Heart left ventricle (tissue), 16 donors: ENCODE measurements around the gene HLA-B. TPM values are rescaled to one million over a fixed set of nuclear protein-coding genes. Genes with fewer than 3 reads are reported as not detected.

Experiments used
- ATAC-seq, 4 donors: fragments of 200-7000 bp; cut with Tn5 transposase; one replicate each; pipeline ENCODE4 v1.9.1; 2020 to 2022; ENCODE audit warnings: moderate library complexity in 4 of 4, mild to moderate bottlenecking in 3 of 4, moderate number of reproducible peaks in 1 of 4
- DNase-seq, 5 donors: peaks; one replicate each; pipeline ENCODE4 v3.0.0-alpha.2; 2020
- H3K27ac ChIP-seq, 12 donors: fragments of 200-600 bp; sonication (generic) in 4 of 12; one replicate each; pipeline versions ENCODE4 v1.5.0 to v1.8.0; 2016 to 2022; ENCODE audit warnings: mild to moderate bottlenecking in 2 of 12
- H3K27me3 ChIP-seq, 9 donors: fragments of 200-600 bp; sonication (generic) in 2 of 9; one replicate each; pipeline versions ENCODE4 v1.5.1 to v1.8.0; 2016 to 2022; ENCODE audit warnings: mild to moderate bottlenecking in 3 of 9
- H3K36me3 ChIP-seq, 9 donors: fragments of 200-600 bp; sonication (generic) in 2 of 9; one replicate each; pipeline versions ENCODE4 v1.5.0 to v1.8.0; 2018 to 2022; ENCODE audit warnings: mild to moderate bottlenecking in 2 of 9
- H3K4me1 ChIP-seq, 12 donors: fragments of 200-600 bp; sonication (generic) in 4 of 12; one replicate each; pipeline versions ENCODE4 v1.5.0 to v1.8.0; 2016 to 2022; ENCODE audit warnings: mild to moderate bottlenecking in 3 of 12
- H3K4me3 ChIP-seq, 12 donors: fragments of 200-600 bp; sonication (generic) in 4 of 12; one replicate each; pipeline versions ENCODE4 v1.5.0 to v1.8.0; 2017 to 2022; ENCODE audit warnings: mild to moderate bottlenecking in 9 of 12, moderate library complexity in 4 of 12
- H3K9me3 ChIP-seq, 12 donors: fragments of 200-600 bp; sonication (generic) in 4 of 12; one replicate each; pipeline versions ENCODE4 v1.5.0 to v1.8.0; 2016 to 2022; ENCODE audit warnings: mild to moderate bottlenecking in 1 of 12
- CTCF ChIP-seq, 12 donors: fragments of 200-600 bp; sonication (generic) in 4 of 12; IDR thresholded peaks; one replicate each; pipeline versions ENCODE4 v1.5.0 to v1.8.0; 2018 to 2022; ENCODE audit warnings: antibody characterized with exemption in 12 of 12, mild to moderate bottlenecking in 5 of 12
- POLR2A ChIP-seq, 2 donors: fragments of 450-650 bp; IDR thresholded peaks; one replicate each; pipeline ENCODE4 v1.6.1; 2017; ENCODE audit warnings: antibody characterized with exemption in 2 of 2, mild to moderate bottlenecking in 2 of 2, moderate library complexity in 2 of 2
- WGBS, 4 donors: extraction: QIAGEN DNeasy Blood & Tissue Kit in 2 of 4; methylation state at CpG; one replicate each; pipeline versions ENCODE4 v1.1.5 to v1.1.7; 2013 to 2018; 5-methylcytosine and 5-hydroxymethylcytosine counted together
- intact Hi-C, 10 donors: fragments of 100-400 bp; cut with DNase I; formaldehyde crosslinking; loops; one replicate each; pipeline versions ENCODE4 v1.11.1 to v1.14.2; 2022
- polyA plus RNA-seq, 2 donors: library from polyadenylated mRNA; stranded (reverse); fragments of 200-250 nt; gene quantifications; one replicate each; pipeline ENCODE4 v1.2.3, GENCODE V29; 2013
- total RNA-seq, 9 donors: library from RNA; depleted of rRNA in 2 of 9; stranded (reverse); fragments of >200 nt in 2 of 9; fragmentation: NEBNext Ultra II Directional in 3 of 9; extraction: Animal tissue kit (Norgen Biotek cat#: 25700) in 3 of 9; gene quantifications; one replicate each; pipeline versions ENCODE4 v1.1.0 to v1.2.4, GENCODE V29; 2016 to 2023
- donor health status: ischemic (EF 13 %, LVEDD 7.1; RV severe dilation, severe dysfunction).
- donor health status: healthy with polysubstance abuse.
- donor health status: DM: no; HTN: yes; CAD: no.
- donor health status: DM: no; HTN: no; CAD: no.
- donor health status: ischemic (EF 25% LVEDD 6.9; RV normal size, moderate dysfunction).
- donor health status: ischemic (EF 25% LVEDD 5.7; RV mildly dilated, moderate dysfunction).
- donor health status: healthy.
- donor health status: DM: yes; HTN: yes; CAD: no.
- donor health status: ischemic (EF 35%, LVEDD 5.7; RV mildly dilated, moderate dysfunction).
- donor health status: nonischemic (EF 11% LVEDD 7.7; RV severe dilation, severe dysfunction).
- donor health status: DM: yes; HTN: yes; CAD: no.
- donor health status: PGD.
- donor health status: ischemic (EF 29% LVEDD 5.4; RV normal size, mild dysfunction).
- donor health status: nonischemic (EF 23%, LVEDD 6.1; RV moderate dilation, normal function).

The HLA-B gene
- total and polyA plus RNA-seq, 11 donors: 235 to 2,858 (median 390) TPM

GRCh38 chr6:31351401-31352309, 5.3 kb downstream of the HLA-B start:
- intact Hi-C loops: loop anchor here in 4 of 10 donors (5.0 kb wide), 2 partner anchors 84 to 149 kb away; no protein-coding TSS in a partner anchor
- H3K4me3 ChIP-seq: no peak overlapping the region
- H3K36me3 ChIP-seq: peaks cover 0 to 34% (median 18%) of the 10 kb centered on the region in 9 donors
- TF ChIP-seq POLR2A (IDR thresholded peaks at IDR 0.05) (no peak), CTCF (IDR thresholded peaks at IDR 0.05) (no peak)
- no peaks in the 10 kb centered on the region for H3K27me3 ChIP-seq
- H3K27ac ChIP-seq: no peak overlapping the region
- DNase-seq (no peak), ATAC-seq (no peak)
- WGBS, 4 donors: 50 to 65% (median 58%) methylated on average over 8 of the region's 8 CpGs
- peaks cover 0 to 26% (median 2%) of the 10 kb centered on the region in 12 donors for H3K4me1 ChIP-seq
- H3K9me3 ChIP-seq: no peaks in the 10 kb centered on the region

- Histone ChIP-seq H3K9me3 (no peaks in the 10 kb centered on the region), H3K36me3 (peaks cover 0 to 33% (median 18%) of the 10 kb centered on the region in 9 donors), H3K4me3 (no peak overlapping the region), H3K27ac (no peak overlapping the region), H3K27me3 (no peaks in the 10 kb centered on the region), H3K4me1 (peaks cover 0 to 26% (median 2%) of the 10 kb centered on the region in 12 donors)
- intact Hi-C loops: loop anchor here in 4 of 10 donors (5.0 kb wide), 2 partner anchors 84 to 149 kb away; no protein-coding TSS in a partner anchor
- TF ChIP-seq POLR2A (IDR thresholded peaks at IDR 0.05) (no peak), CTCF (IDR thresholded peaks at IDR 0.05) (no peak)
- 0 to 86% (median 22%) methylated on average over 2 to 3 of the region's 3 CpGs for WGBS, 4 donors
- ATAC-seq (no peak), DNase-seq (no peak)
Observed at GRCh38 chr6:31351033-31351380, 6.0 kb downstream of the HLA-B start.

GRCh38 chr6:31350196-31351032, 6.6 kb downstream of the HLA-B start:
- Histone ChIP-seq H3K4me1 (peaks cover 0 to 25% (median 2%) of the 10 kb centered on the region in 12 donors), H3K27ac (no peak overlapping the region), H3K27me3 (no peaks in the 10 kb centered on the region), H3K36me3 (peaks cover 0 to 28% (median 18%) of the 10 kb centered on the region in 9 donors), H3K4me3 (no peak overlapping the region), H3K9me3 (no peaks in the 10 kb centered on the region)
- no peak for ATAC-seq
- 55 to 60% (median 58%) methylated on average over 11 of the region's 11 CpGs for WGBS, 4 donors
- TF ChIP-seq CTCF (IDR thresholded peaks at IDR 0.05): no peak
- TF ChIP-seq POLR2A (IDR thresholded peaks at IDR 0.05): no peak
- intact Hi-C loops: loop anchor here in 4 of 10 donors (5.0 kb wide), 2 partner anchors 83 to 148 kb away; no protein-coding TSS in a partner anchor
- no peak for DNase-seq

- WGBS, 4 donors: 50 to 76% (median 64%) methylated on average over 4 of the region's 4 CpGs
- H3K27ac ChIP-seq: no peak overlapping the region
- no peaks in the 10 kb centered on the region for H3K9me3 ChIP-seq
- no peak for TF ChIP-seq CTCF (IDR thresholded peaks at IDR 0.05)
- no peak for TF ChIP-seq POLR2A (IDR thresholded peaks at IDR 0.05)
- intact Hi-C loops: no loop called here
- H3K27me3 ChIP-seq: no peaks in the 10 kb centered on the region
- no peak for ATAC-seq
- H3K4me1 ChIP-seq: peaks cover 0 to 16% (median 2%) of the 10 kb centered on the region in 12 donors
- no peak for DNase-seq
- H3K4me3 ChIP-seq: no peak overlapping the region
- H3K36me3 ChIP-seq: peaks cover 0 to 16% (median 9%) of the 10 kb centered on the region in 9 donors
Observed at GRCh38 chr6:31349301-31349700, 7.7 kb downstream of the HLA-B start.
